HepG2 (cell line): ENCODE data around the gene SLC16A3. TPM values are rescaled to one million over a fixed set of nuclear protein-coding genes. Genes with fewer than 3 reads are reported as not detected.
A peak's percentile ranks its signal among the peaks of the same experiment; 100 is the strongest.

Experiments used
- ERF ChIP-seq: IDR thresholded peaks from 2 replicates; pipeline ENCODE4 v1.6.1; 2018; ENCODE audit warnings: missing biosample characterization, missing genetic modification reagents
- FLYWCH1 ChIP-seq: sonication (generic); formaldehyde crosslinking; IDR thresholded peaks from 2 replicates; pipeline ENCODE4 v1.8.1; 2023; ENCODE audit warnings: mild to moderate bottlenecking, missing genetic modification reagents
- FOXJ3 ChIP-seq: sonication (generic); formaldehyde crosslinking; IDR thresholded peaks from 2 replicates; pipeline ENCODE4 v1.4.0; 2020; ENCODE audit warnings: missing genetic modification reagents, mild to moderate bottlenecking, borderline replicate concordance
- JUND ChIP-seq: sonication (generic); formaldehyde crosslinking; IDR thresholded peaks from 2 replicates; pipeline ENCODE4 v1.8.0; 2022; ENCODE audit warnings: mild to moderate bottlenecking, missing genetic modification reagents
- RBM22 ChIP-seq: fragments of 200-400 bp; formaldehyde crosslinking; optimal IDR thresholded peaks from 2 replicates; pipeline ENCODE3; 2017; ENCODE audit warnings: mild to moderate bottlenecking, low read length, moderate library complexity
- ZBTB33 ChIP-seq: sonication (generic); formaldehyde crosslinking; IDR thresholded peaks from 2 replicates; pipeline ENCODE4 v1.4.0; 2020; ENCODE audit warnings: missing genetic modification reagents
- ZNF143 ChIP-seq: sonication (generic); formaldehyde crosslinking; IDR thresholded peaks from 2 replicates; pipeline ENCODE4 v1.4.0; 2020; ENCODE audit warnings: missing genetic modification reagents
- ZNF407 ChIP-seq: sonication (generic); formaldehyde crosslinking; IDR thresholded peaks from one replicate; pipeline ENCODE4 v1.5.1; 2020; ENCODE audit warnings: mild to moderate bottlenecking, missing genetic modification reagents; ENCODE audit errors: not compliant biosample characterization
- polyA plus RNA-seq, 8 experiments: library from polyadenylated mRNA; depleted of rRNA in 3 of 8; stranded (reverse) in 7 of 8; unstranded in 1 of 8; fragments of >200 nt; fragmentation: Illumina TruSeq in 4 of 8; extraction: Trizol in 4 of 8; gene quantifications; 2 replicates each; pipeline versions ENCODE4 v1.2.1 to v1.2.3, GENCODE V29; 2011 to 2016; ENCODE audit warnings: low read depth in 4 of 8, missing spikeins in 1 of 8, mixed read lengths in 1 of 8; ENCODE audit not compliant: insufficient read depth in 1 of 8
- total RNA-seq, 5 experiments: library from RNA; depleted of rRNA; stranded (reverse); fragments of >200 nt; fragmentation: Illumina TruSeq; extraction: Trizol; gene quantifications; 2 replicates each; pipeline ENCODE4 v1.2.3, GENCODE V29; 2016; ENCODE audit warnings: low read depth in 1 of 5
- TF ChIP-seq, protein P1 (sequence below): IDR thresholded peaks from 2 replicates; pipeline ENCODE4 v1.6.1; 2012; ENCODE audit warnings: low read depth, low read length, improper control_type of control experiment

Gene SLC16A3
- total and polyA plus RNA-seq, 2 of the 13 experiments (the other 11 are each of a cell fraction or from before 2014, with no cell fraction given): 242 to 349 TPM

DNA sequence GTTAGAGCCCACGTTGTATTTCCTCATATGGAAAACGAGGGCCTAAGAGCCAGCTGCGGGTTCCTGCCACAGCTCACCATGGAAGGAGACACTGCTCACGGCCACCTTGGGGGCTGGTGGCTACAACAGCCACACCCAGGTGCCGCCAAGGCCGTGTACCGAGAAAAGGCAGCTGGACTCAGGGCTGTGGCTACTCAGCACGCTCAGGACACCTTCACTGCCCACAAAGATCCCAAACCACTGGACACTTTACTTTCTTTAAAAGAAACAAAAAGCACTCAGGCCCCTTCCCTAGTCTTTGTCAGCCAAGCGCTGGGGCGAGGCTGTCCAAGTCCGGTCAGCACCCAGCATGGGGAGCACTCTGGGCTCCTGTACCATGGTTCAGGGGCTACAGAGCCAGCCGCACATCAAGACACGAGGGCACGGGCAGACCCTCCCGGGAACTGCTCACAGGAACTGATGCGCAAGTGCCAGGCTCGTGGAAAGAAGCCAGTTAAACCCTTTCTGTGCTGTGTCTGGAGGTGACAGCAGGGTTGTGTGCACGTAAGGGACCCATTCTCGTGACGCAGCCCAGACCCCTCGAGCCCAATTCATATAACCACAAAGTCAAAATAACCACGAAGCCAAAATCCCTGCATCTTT lies 18.5 kb downstream of the SLC16A3 start (continued):
- TF ChIP-seq JUND (CRISPR knock-in tag) (no peak), FOXJ3 (CRISPR knock-in tag) (no peak), ZNF143 (no peak), ZNF407 (CRISPR knock-in tag) (no peak), ZBTB33 (CRISPR knock-in tag) (peak; percentile 66; the same call in 1 of the 2 replicates), ERF (CRISPR knock-in tag) (no peak), FLYWCH1 (CRISPR knock-in tag) (no peak), RBM22 (peak; percentile 21)
- TF ChIP-seq, protein P1, sequence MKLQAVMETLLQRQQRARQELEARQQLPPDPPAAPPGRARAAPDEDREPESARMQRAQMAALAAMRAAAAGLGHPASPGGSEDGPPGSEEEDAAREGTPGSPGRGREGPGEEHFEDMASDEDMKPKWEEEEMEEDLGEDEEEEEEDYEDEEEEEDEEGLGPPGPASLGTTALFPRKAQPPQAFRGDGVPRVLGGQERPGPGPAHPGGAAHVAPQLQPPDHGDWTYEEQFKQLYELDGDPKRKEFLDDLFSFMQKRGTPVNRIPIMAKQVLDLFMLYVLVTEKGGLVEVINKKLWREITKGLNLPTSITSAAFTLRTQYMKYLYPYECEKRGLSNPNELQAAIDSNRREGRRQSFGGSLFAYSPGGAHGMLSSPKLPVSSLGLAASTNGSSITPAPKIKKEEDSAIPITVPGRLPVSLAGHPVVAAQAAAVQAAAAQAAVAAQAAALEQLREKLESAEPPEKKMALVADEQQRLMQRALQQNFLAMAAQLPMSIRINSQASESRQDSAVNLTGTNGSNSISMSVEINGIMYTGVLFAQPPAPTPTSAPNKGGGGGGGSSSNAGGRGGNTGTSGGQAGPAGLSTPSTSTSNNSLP: no peak
